Hepatocyte (in vitro differentiated cells): ENCODE data around the gene MDFI. TPM values are rescaled to one million over a fixed set of nuclear protein-coding genes. Genes with fewer than 3 reads are reported as not detected.

Experiments used
- DNase-seq: peaks from one replicate; pipeline ENCODE4 v3.0.0-alpha.2; 2016; ENCODE audit warnings: low spot score
- H2AFZ ChIP-seq: fragments of 200-600 bp; sonication (generic); 2 replicates; pipeline ENCODE4 v1.6.0; 2016; ENCODE audit warnings: antibody characterized with exemption, mild to moderate bottlenecking
- H3K27ac ChIP-seq: fragments of 200-600 bp; sonication (generic); 2 replicates; pipeline ENCODE4 v1.5.1; 2016; ENCODE audit warnings: mild to moderate bottlenecking
- H3K27me3 ChIP-seq: fragments of 200-600 bp; sonication (generic); 2 replicates; pipeline ENCODE4 v1.6.1; 2016
- H3K36me3 ChIP-seq: fragments of 200-600 bp; sonication (generic); replicated peaks from 2 replicates; pipeline ENCODE4 v1.5.1; 2016; ENCODE audit warnings: low read depth; ENCODE audit not compliant: insufficient read depth
- H3K4me1 ChIP-seq: fragments of 200-600 bp; sonication (generic); 2 replicates; pipeline ENCODE4 v1.5.1; 2016; ENCODE audit warnings: mild to moderate bottlenecking, moderate library complexity; ENCODE audit not compliant: insufficient read depth
- H3K4me2 ChIP-seq: fragments of 200-600 bp; sonication (generic); 2 replicates; pipeline ENCODE4 v1.6.0; 2016
- H3K4me3 ChIP-seq: fragments of 200-600 bp; sonication (generic); 2 replicates; pipeline ENCODE4 v1.5.1; 2016; ENCODE audit warnings: mild to moderate bottlenecking
- H3K79me2 ChIP-seq: fragments of 200-600 bp; sonication (generic); 2 replicates; pipeline ENCODE4 v1.6.0; 2017; ENCODE audit warnings: mild to moderate bottlenecking
- H3K9me2 ChIP-seq: fragments of 200-600 bp; sonication (generic); replicated peaks from 2 replicates; pipeline ENCODE4 v1.6.0; 2017; ENCODE audit warnings: mild to moderate bottlenecking; ENCODE audit not compliant: insufficient read depth
- H3K9me3 ChIP-seq: fragments of 200-600 bp; sonication (generic); 2 replicates; pipeline ENCODE4 v1.5.1; 2016; ENCODE audit warnings: low read depth, mild to moderate bottlenecking
- H4K20me1 ChIP-seq: fragments of 200-600 bp; sonication (generic); 2 replicates; pipeline ENCODE4 v1.6.0; 2016; ENCODE audit warnings: mild to moderate bottlenecking; ENCODE audit not compliant: insufficient read depth, poor library complexity, severe bottlenecking
- CTCF ChIP-seq: fragments of 200-600 bp; sonication (generic); IDR thresholded peaks from 2 replicates; pipeline ENCODE4 v1.5.1; 2016; ENCODE audit warnings: antibody characterized with exemption, mild to moderate bottlenecking; ENCODE audit not compliant: poor library complexity
- EZH2 ChIP-seq: fragments of 200-600 bp; sonication (generic); IDR thresholded peaks from 2 replicates; pipeline ENCODE4 v1.6.1; 2016; ENCODE audit warnings: antibody characterized with exemption, mild to moderate bottlenecking, borderline replicate concordance
- EZH2phosphoT487 ChIP-seq: fragments of 200-600 bp; sonication (generic); IDR thresholded peaks from one replicate; pipeline ENCODE4 v1.6.1; 2018; ENCODE audit warnings: antibody characterized with exemption, mild to moderate bottlenecking, low read depth, moderate library complexity; ENCODE audit not compliant: unreplicated experiment, severe bottlenecking
- WGBS: methylation state at CpG from one replicate; pipeline ENCODE4 v1.1.6; 2016; ENCODE audit warnings: low lambda C conversion rate; ENCODE audit errors: missing lambda C conversion rate; 5-methylcytosine and 5-hydroxymethylcytosine counted together
- polyA plus RNA-seq: library from polyadenylated mRNA; unstranded; fragments of >200 nt; fragmentation: Nextera tagmentation; extraction: Ambion mirVana; gene quantifications from 2 replicates; pipeline ENCODE4 v1.2.1, GENCODE V29; 2016
- total RNA-seq: library from RNA; depleted of rRNA; stranded (reverse); fragments of >200 nt; gene quantifications from 2 replicates; pipeline ENCODE4 v1.2.3, GENCODE V29; 2014

The MDFI gene
- total and polyA plus RNA-seq, 2 experiments from 2014 or later: 45.2 to 106 TPM

DNA sequence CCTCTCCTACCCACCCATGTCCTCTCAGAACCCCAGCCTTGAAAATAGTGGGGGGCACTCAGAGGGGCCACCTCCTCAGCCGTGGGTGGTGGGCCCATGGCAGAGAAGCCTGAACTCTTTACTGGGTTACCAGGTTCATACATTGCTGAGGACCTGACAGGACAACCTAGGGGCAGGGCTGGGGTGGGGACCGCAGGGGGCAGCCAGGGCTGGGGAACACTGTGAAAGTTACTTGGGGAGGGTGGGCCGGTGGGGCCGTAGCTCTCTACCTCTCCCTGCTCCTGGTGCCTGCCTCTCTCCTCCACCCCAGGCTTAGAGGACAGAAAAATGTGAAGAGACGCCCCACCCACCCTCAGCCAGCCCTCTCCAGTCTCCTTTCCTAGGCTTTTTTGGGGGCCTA, 15.4 kb downstream of the MDFI start:
- TF ChIP-seq EZH2phosphoT487 (no peak), EZH2 (no peak), CTCF (no peak)
- Histone ChIP-seq H3K79me2 (no peaks in the 10 kb centered on the region), H3K4me2 (no peak overlapping the region), H3K27ac (peak overlapping the region; percentile 89), H3K4me3 (no peak overlapping the region), H3K4me1 (peaks cover 36% of the 10 kb centered on the region), H3K27me3 (no peaks in the 10 kb centered on the region), H3K9me2 (no peaks in the 10 kb centered on the region), H3K36me3 (no peaks in the 10 kb centered on the region), H2AFZ (no peak overlapping the region), H3K9me3 (no peaks in the 10 kb centered on the region), H4K20me1 (peaks cover 5% of the 10 kb centered on the region)
- DNase-seq: no peak
- WGBS: 88% methylated on average over 2 of the region's 5 CpGs

DNA sequence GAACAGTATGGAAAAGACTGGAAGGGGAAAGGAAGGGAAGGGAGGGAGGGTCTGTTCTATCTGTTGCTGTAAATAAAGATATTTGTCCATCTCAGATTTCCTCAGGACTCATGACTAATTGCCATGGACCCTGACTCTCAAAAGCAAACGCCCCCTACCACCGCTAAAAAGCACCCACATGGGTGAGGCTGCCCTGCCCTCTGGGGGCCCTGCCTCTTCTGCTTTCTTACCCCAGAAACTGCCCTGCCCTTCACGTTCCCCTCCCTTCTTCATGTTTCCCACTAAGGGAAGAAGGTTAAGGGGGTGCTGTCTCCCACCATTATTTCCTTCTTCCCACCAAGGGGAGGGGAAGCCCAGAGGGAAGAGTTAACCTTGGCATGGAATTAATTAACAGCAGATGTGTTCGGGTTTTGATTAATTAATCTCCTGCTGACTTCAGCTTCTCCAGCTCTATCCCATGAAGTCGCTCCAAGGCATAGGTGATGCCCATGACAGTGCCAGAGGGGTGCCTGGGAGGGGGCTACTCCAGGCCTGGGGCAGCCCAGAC, 16.0 kb downstream of the MDFI start:
- no peak overlapping the region for H2AFZ ChIP-seq
- peak overlapping the region; percentile 89 for H3K27ac ChIP-seq
- peaks cover 34% of the 10 kb centered on the region for H3K4me1 ChIP-seq
- no peaks in the 10 kb centered on the region for H3K9me3 ChIP-seq
- H4K20me1 ChIP-seq: peaks cover 4% of the 10 kb centered on the region
- H3K9me2 ChIP-seq: no peaks in the 10 kb centered on the region
- H3K27me3 ChIP-seq: no peaks in the 10 kb centered on the region
- TF ChIP-seq EZH2: no peak
- no peak for TF ChIP-seq CTCF
- TF ChIP-seq EZH2phosphoT487: no peak
- 59% methylated on average over 5 of the region's 5 CpGs for WGBS
- no peak overlapping the region for H3K4me2 ChIP-seq
- H3K4me3 ChIP-seq: no peak overlapping the region
- no peaks in the 10 kb centered on the region for H3K79me2 ChIP-seq
- DNase-seq: no peak
- no peaks in the 10 kb centered on the region for H3K36me3 ChIP-seq

- Histone ChIP-seq H3K4me3 (no peak overlapping the region), H3K4me2 (no peak overlapping the region), H3K79me2 (no peaks in the 10 kb centered on the region), H4K20me1 (peaks cover 4% of the 10 kb centered on the region), H3K27me3 (no peaks in the 10 kb centered on the region), H3K9me3 (no peaks in the 10 kb centered on the region), H3K27ac (peak overlapping the region; percentile 89), H3K9me2 (no peaks in the 10 kb centered on the region), H2AFZ (no peak overlapping the region), H3K36me3 (no peaks in the 10 kb centered on the region), H3K4me1 (peaks cover 34% of the 10 kb centered on the region)
- DNase-seq: no peak
- TF ChIP-seq EZH2: no peak
- TF ChIP-seq EZH2phosphoT487: no peak
- TF ChIP-seq CTCF: no peak
- 78% methylated on average over 8 of the region's 8 CpGs for WGBS
Observed at GRCh38 chr6:41654698-41655151, 16.5 kb downstream of the MDFI start.
